GM21526 (cell line): Measurements from ENCODE around the gene ALX3.
"Not testable (repeated sequence)": the region's sequence is repeated elsewhere in the genome, so short reads cannot be mapped to it uniquely, and the experiment has no call there.

Experiments used
- ATAC-seq: cut with Tn5 transposase; IDR thresholded peaks from one replicate; pipeline ENCODE4 v1.9.1; 2021; ENCODE audit warnings: moderate library complexity; ENCODE audit not compliant: unreplicated experiment, low FRiP score

Gene ALX3

DNA sequence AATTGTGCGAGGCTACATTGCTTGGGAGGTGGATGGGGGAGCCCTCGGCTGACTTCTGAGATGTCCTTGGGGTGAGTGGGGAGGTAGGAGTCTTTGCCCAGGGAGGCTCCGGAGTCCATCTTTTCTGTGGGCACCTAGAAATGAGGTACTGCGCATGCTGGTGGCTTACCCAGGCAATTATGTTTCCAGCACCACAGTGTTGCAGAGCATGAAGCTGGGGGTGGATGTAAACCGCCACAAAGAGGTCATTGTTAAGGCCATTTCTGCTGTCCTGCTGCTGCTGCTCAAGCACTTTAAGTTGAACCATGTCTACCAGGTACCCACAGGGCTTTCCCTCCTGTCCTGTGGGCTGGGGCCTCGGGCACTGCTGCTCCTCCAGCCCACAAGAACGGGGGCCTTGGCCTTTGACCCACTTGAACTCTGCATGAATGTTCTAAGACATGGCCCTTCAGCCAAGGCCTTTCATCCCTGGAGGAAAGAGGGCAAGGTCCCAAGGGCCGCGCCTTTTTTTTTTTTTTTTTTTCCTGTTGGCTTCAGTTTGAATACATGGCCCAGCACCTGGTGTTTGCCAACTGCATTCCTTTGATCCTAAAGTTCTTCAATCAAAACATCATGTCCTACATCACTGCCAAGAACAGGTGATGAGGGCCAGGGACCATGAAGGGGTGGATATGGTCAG, 21.4 kb downstream of the ALX3 start:
- ATAC-seq, result no peak

DNA sequence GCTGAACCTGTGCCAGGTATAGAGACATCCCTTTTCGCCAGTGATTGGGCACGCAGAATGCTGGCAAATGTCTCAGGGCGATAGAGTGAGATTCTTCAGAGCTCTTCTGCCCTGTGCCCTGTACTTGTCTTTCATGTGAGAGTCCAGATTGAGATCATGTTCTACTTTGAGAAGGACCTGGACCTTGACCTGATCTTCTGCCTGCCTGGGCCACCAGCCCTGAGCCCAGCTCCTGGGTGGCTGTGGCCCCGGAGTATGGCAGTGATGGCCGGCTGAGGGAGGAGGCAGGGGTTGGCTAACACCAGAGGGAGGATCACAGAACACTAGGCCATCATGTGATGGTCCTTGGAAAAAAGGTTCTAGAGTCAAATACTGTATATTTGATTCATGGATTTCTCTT, 22.2 kb downstream of the ALX3 start:
- no peak for ATAC-seq

DNA sequence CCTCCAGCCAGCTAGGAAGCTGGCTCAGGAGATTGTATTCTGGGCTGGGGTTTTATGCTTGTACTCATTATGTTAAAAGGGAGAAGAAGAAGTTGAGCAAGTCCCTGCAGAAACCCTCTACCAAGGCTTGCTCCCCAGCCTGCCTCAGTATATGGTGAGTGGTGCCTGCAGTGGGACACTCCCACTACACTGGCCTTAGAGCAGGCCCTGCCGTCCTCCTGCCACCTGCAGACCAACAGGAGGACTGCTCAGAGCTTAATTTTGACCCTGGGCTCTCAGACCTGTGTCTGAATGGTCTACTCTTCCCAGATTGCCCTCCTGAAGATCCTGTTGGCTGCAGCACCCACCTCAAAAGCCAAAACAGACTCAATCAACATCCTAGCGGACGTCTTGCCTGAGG, 23.0 kb downstream of the ALX3 start:
- no peak for ATAC-seq

DNA sequence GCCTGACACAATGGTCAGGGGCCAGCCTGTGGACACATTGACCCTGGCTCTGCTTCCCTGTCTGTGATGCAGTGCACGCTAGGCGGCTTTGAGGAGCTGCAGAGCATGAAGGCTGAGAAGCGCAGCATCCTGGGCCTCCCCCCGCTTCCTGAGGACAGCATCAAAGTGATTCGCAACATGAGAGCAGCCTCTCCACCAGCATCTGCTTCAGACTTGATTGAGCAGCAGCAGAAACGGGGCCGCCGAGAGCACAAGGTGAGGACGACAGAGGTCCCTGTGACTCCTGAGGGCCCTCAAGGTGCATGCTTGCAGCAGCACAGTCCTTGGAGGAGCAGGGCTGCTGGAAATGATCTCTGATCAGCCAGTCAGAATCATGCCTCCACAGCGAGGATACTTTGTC, 27.5 kb downstream of the ALX3 start:
- ATAC-seq, result no peak

DNA sequence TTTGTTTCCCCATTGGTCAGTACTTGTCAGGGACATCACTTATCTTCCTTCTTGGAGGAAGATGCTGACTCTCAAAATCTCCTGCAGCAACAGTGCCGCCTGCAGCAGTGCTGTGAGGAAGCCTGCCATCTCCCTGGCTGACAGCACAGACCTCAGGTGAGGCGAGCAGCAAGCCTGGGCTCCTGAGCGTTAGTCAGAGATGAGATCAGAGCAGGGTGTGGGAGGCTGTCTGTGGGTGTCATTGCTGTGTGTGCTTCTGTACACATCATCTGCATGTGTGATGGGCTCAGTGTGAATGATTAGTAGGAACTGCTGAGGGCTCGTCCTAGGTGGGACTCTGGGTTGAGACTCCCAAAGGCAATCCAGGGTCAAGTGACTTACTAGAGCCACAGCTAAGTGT, 29.9 kb downstream of the ALX3 start:
- ATAC-seq, result no peak

DNA sequence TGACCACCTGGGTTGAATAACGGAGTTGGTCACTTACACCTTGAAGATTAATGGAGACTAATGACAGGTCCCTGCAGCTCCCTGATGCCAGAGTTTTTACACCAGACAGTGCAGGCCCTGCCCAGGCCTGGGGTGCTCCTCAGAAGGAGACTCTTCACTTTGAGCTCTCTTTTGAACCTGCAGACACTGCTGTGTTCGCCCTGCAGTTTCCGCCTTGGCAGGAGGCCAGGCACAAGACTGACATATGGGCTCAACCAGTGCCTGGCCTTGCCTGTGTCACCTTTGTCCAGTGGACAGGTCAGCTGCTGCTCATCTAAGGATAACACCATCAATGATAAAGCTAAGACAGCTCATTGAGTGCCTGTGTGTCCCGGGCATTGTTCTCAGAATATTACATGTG, 30.8 kb downstream of the ALX3 start:
- ATAC-seq, result no peak

DNA sequence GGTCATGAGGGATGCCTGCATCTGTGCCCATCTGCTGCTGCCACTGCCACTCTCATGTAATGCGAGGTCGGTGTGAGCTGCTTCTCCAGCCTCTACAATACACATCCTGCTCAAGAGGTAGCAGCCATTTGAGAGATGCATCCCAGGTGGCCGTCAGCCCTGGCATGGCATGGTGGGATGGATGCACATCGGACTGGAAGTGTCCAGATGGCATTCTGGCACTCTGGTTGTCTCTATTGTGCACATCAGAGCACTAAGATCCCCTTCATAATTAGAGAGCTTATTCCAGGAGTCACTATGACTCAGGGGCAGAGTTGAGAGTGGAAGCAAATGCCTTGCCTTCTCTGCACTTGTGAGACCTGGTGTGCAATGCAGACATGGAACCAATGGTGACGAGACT, 32.2 kb downstream of the ALX3 start:
- no peak for ATAC-seq

DNA sequence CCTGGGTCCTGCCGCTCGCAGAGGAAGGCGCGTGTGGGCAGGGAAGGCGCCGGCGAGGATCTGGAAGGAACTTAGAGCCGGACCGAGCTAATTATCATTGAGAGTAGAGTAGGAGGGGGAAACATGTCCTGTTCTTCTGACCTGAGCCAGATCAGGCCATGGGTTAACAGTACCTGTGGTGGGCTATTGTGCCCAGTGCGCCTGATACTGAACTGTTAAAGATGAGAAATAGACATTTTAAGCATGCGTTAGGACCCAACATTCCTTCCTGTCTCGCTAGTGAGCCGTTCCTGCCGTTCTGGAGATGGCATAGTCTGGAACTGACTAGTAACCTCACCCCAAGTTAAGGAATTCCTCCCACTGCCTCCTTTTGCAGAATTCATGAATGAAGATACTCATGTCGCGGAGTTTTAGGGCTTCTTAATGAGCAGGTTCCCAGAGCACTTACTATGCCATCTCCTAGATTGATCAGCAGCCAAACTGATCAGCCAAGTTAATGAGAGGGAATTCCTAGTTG, 35.2 kb downstream of the ALX3 start:
- peak; percentile 6 for ATAC-seq

DNA sequence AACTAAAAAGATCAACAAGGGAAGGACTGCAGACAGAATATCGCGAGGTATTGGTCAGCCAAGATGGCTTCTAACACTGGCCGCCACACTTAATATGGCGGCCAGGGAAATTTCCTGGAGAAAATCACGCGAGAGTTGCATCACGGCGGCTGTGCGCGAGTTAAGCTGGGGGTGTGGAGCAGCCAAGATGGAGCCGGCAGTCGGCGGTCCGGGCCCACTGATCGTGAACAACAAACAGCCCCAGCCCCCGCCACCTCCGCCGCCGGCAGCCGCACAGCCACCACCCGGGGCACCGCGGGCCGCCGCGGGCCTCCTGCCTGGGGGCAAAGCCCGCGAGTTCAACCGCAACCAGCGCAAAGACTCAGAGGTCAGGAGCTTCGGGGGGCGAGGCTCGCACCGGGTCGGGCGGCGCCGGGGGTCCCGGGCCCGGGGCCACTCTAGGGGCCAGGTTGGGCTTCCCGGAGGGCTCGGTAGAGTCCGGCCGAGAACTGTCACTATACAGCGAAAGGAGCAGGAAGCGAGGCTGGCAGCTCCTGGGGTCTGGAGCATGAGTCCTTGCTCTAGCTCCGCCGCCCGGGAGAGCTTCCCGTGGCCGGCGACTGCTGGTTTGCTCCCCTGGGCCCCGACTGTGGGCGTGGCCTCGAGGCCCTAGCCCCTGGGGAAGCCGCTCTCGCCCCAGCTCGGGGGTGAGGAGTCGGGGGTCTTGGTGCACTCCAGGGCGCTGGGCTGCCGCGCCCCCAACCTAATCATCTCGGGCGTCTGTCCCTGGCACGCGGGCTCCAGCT, 35.8 kb downstream of the ALX3 start, which contains the start of gene STRIP1:
STRIP1 (plus strand) TSS at position 174 of the 785 bp plus-strand sequence; CDS start at position 188, 14 bp downstream.
- peak; percentile 82 for ATAC-seq

DNA sequence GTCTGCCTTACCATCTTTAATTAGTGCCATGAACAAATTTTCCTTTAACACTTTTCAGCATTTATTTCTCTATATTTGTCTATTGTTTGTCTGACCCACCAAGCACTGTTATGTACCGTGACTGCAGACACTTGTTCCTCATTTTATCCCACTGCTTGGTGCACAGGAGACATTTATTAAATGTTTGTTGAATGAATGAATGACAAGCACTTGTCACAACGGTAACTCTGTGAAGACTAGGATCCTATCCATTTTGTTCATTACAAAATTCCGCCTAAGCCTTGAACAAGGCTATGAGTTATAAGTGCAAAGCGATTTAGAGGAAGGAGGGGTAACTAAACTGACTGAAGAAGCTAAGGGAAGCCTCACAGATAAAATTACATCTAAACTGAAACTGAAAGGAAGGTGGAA, 36.4 kb downstream of the ALX3 start:
- ATAC-seq, result no peak

DNA sequence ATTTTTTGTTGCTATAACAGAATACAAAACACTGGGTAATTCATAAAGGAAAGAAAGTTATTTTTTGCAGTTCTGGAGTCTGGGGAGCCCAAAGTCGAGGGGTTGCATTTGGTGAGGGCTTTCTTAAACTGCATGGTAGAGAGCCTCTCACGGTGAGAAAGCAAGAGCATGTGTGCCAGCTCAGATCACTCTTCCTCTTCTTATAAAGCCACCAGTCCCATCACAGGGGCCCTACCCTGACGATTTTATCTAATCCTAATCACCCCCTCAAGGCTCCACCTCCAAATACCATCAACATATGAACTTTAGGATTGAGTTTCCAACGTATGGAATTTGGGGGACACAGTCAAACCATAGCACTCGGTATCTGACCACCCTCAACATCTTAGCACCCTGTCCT, 37.1 kb downstream of the ALX3 start:
- ATAC-seq, result no peak

DNA sequence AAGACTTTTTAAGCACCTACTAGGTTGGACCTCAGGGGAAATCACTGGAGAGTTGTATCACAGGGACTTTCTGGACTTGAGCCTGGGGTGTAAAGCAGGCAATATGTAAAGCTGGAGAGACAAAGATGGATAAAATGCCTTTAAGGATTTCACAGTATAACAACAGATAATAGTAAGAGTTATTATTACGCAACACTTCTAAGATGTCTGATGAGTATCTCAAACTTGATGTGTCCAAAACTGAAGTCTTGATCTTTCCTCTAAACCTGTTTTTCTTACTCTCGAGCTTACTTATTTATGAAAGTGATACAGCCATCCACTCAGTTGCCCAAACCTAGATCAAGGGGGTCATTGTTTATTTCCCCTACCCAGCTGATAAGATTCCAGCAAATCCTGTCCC, 38.1 kb downstream of the ALX3 start:
- no peak for ATAC-seq

DNA sequence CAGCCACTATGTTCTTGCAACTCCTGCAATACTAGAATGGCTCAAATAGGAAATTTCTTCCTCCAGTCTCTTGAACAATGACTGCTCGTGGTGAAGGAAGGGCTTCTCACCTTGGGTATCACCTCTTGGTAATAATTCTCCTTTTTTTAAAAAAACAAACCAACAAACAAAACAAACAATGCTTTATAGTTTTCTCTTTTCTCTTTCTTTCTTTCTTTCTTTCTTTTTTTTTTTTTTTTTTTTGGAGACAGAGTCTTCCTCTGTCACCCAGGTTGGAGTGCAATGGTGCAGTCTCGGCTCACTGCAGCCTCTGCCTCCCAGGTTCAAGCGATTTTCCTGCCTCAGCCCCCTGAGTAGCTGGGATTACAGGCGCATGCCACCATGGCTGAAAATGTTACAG, 39.8 kb downstream of the ALX3 start:
- not testable (repeated sequence) for ATAC-seq

DNA sequence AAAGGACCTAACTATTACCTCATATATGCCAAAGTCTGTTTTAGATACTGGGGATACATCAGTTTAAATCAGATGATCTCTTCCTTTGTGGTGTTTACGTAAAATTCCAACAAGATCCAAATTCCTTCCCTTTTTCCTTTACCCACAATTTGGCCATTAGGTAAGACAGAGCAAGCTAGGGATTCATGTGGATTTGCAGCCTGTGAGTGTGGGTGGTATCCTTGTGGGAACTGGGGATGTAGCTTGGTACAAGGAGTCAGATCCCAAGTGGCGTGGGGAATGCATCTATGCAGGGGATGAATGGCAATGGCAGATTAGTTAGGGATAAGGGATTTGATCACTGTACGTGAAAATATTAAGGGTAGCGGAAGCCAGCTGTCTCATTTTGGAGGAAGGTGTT, 45.9 kb downstream of the ALX3 start:
- no peak for ATAC-seq

DNA sequence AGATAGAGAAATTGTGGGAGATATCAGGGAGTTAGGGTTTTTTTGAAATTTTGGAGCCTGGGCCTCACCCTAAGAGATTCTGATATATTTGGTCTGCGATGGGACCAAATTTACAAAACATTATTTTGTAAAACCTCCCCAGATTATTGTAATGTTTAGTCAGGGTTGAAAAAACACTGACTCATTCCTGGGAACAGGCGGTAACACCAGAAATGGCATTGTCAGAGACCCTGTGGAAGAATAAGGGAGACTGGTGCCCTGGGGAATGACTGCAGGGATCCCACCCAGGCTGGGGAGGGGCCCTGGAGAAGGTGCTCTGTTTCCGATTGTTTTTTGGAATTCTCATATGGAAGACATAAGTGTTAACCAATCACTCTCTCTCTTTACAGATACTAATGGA, 49.2 kb downstream of the ALX3 start:
- ATAC-seq, result no peak

DNA sequence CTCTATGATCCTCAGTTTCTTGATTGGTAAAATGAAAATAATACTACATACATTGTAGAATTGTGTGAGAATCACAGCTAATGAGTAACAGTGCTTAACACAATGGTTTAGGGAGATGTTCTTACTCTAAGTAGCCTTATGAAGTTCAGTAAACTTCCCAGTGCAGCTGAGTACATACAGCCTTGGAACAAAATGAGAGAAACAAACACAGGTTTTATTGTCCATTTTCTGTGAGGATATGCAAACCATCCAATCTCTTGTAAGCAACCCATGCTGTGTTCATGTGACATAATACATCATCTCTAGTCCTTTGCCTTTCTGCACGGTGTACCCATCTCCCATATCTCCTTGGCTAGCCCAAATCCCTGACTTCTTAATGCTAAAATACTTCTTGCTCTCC, 50.7 kb downstream of the ALX3 start:
- ATAC-seq, result no peak

DNA sequence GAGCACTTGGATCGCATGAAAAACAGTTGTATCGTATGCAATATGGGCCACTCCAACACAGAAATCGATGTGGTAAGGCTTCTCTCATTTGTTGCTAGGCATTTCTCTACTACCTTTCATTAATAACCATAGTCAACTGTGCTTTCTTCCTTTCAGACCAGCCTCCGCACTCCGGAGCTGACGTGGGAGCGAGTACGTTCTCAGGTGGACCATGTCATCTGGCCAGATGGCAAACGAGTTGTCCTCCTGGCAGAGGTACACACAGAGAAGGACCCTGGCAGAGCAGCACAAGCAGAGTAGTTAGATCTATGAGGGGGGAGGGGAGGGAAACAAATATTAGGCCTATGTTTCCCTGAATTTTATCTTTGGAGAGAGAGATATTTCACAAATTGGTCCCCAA, 52.1 kb downstream of the ALX3 start:
- ATAC-seq, result no peak

DNA sequence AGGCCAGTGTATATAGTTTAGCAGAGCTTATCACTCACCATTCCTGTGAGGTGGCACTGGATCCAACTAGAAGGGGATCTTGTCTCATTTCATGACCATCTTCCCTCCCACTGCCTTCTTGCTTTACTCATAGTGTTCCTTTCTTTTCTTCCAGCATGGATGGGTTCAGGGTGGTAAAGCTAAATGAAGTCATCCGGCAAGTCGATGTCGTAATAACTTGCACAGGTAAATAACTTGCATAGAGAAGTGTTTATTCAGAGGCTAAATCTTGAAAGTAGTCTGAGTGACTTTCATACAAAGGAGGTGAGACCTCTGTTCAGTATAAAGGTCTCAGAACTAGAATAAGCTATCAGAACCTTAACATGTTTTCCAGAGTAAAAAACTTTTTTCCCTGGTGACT, 52.7 kb downstream of the ALX3 start:
- no peak for ATAC-seq

DNA sequence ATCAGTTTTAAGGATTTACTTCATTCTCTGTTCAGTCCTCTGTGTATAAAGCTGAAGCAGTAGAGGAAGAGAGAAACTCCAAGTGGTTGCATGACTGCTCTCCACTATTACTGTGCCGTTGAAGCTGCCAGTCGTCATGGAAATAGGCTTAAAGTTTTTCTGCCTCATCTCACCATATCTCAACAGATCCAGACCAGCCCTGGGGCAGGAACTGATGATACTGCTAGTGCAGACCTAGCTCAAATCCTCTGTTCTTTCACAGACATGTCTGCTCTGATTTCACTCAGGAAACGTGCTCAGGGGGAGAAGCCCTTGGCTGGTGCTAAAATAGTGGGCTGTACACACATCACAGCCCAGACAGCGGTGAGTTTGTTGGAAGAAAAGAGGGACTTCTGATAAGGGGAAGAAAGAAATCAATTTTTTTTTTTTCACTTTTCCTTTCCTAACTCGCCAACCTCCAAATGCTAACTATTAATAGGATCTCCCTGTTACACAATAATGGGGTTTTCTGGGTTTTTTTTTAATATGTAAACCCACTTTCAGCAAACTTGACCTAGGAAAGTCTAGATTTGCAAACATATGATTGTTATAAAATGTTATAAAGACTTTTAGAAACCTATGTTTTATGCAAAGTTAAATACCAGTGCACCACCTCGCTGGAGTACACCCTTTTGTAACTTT, 58.2 kb downstream of the ALX3 start:
- ATAC-seq, result peak; percentile 57

DNA sequence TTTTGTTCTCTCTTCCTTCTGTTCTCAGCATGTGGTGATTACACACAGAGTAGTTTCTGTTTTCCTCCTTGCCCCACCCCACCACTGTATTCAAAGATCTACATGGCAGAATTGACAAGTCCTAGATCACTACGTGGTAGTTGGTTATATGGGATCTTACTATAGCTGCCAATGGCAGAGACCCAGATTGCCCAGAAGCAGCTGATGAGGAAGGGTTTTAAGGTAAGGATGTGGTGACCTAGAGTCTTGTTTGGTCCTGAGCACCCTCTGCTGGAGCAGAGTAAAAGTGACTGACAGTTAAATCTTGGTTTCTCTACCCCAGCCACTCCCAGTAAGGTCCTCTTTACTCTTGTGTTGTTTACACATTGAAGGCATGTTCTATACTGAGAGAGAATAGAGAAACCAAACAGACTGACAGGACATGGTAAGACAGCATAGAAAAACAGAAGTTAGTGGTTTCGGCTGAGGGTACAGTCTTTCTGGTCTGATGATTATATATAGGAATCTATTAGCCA, 58.9 kb downstream of the ALX3 start:
- ATAC-seq, result peak; percentile 97
